B cell (primary cell): ENCODE measurements around the gene SMIM17. TPM values are rescaled to one million over a fixed set of nuclear protein-coding genes. Genes with fewer than 3 reads are reported as not detected.

Source experiments
- ATAC-seq: fragments of 200-7000 bp; cut with Tn5 transposase; one replicate; pipeline ENCODE4 v1.10.0; 2021; ENCODE audit warnings: low read depth, mild to moderate bottlenecking, moderate number of reproducible peaks, moderate library complexity
- CTCF ChIA-PET: fragments of 350-600 bp; sonication (Branson Sonifier 250); formaldehyde crosslinking; loops from one replicate; lab custom pipeline; 2021; ENCODE audit warnings: antibody characterized with exemption, inconsistent platforms; lab: Charles Lee
- POLR2A ChIA-PET: fragments of 350-600 bp; sonication (Branson Sonifier 250); formaldehyde crosslinking; loops from one replicate; lab custom pipeline; 2021; ENCODE audit warnings: antibody characterized with exemption; lab: Charles Lee
- DNase-seq: peaks from one replicate; pipeline ENCODE4 v3.0.0; 2013
- H2AFZ ChIP-seq: 2 replicates; pipeline ENCODE4 v1.6.1; 2012; ENCODE audit warnings: mild to moderate bottlenecking, low read depth, low read length; ENCODE audit not compliant: insufficient read depth, poor library complexity, severe bottlenecking
- H3K27ac ChIP-seq, 2 donors: 1 replicate in 1 of 2; 2 replicates in 1 of 2; pipeline ENCODE4 v1.5.1; 2012 to 2013; ENCODE audit warnings: low read length in 2 of 2, mild to moderate bottlenecking in 2 of 2, moderate library complexity in 1 of 2
- H3K27me3 ChIP-seq, 4 experiments: fragments of 200-600 bp in 1 of 4; sonication (generic) in 1 of 4; replicated peaks in 1 of 4; 1 replicate in 2 of 4; 2 replicates in 2 of 4; pipeline versions ENCODE4 v1.6.1 to v1.7.0; 2013 to 2016; ENCODE audit warnings: low read length in 3 of 4, mild to moderate bottlenecking in 2 of 4, mixed read lengths in 1 of 4, moderate library complexity in 1 of 4; ENCODE audit not compliant: insufficient read depth in 4 of 4, control insufficient read depth in 3 of 4; ENCODE audit errors: control extremely low read depth in 1 of 4
- H3K36me3 ChIP-seq, 2 experiments: replicated peaks in 1 of 2; 1 replicate in 1 of 2; 2 replicates in 1 of 2; pipeline versions ENCODE4 v1.6.1 to v1.7.1; 2013; ENCODE audit warnings: low read length in 1 of 2; ENCODE audit not compliant: insufficient read depth in 2 of 2, control insufficient read depth in 1 of 2; ENCODE audit errors: control extremely low read depth in 1 of 2, extremely low read depth in 1 of 2
- H3K4me1 ChIP-seq, 2 donors: fragments of 200-600 bp in 1 of 2; sonication (generic) in 1 of 2; 1 replicate in 1 of 2; 2 replicates in 1 of 2; pipeline versions ENCODE4 v1.5.1 to v1.6.1; 2013 to 2017; ENCODE audit warnings: low read length in 2 of 2; ENCODE audit not compliant: control insufficient read depth in 2 of 2, insufficient read depth in 2 of 2
- H3K4me2 ChIP-seq: replicated peaks from 2 replicates; pipeline ENCODE3; 2012; ENCODE audit warnings: mild to moderate bottlenecking, low read depth, low read length; ENCODE audit not compliant: poor library complexity, severe bottlenecking
- H3K4me3 ChIP-seq, 5 experiments: fragments of 200-600 bp in 1 of 5; sonication (generic) in 1 of 5; 1 replicate in 3 of 5; 2 replicates in 2 of 5; pipeline versions ENCODE4 v1.5.1 to v1.7.0; 2011 to 2016; ENCODE audit warnings: low read length in 4 of 5, mild to moderate bottlenecking in 4 of 5, low read depth in 2 of 5, control low read depth in 1 of 5, moderate library complexity in 1 of 5; ENCODE audit not compliant: insufficient read depth in 1 of 5; ENCODE audit errors: control extremely low read depth in 1 of 5, extremely low read depth in 1 of 5
- H3K79me2 ChIP-seq: fragments of 200-600 bp; sonication (generic); one replicate; pipeline ENCODE4 v1.6.0; 2016; ENCODE audit warnings: low read length; ENCODE audit not compliant: control insufficient read depth, insufficient read depth
- H3K9ac ChIP-seq: fragments of 200-600 bp; sonication (generic); 2 replicates; pipeline ENCODE4 v1.6.1; 2017; ENCODE audit warnings: mild to moderate bottlenecking, low read length, moderate library complexity
- H3K9me3 ChIP-seq, 3 donors: one replicate each; pipeline versions ENCODE4 v1.6.1 to v1.7.1; 2013; ENCODE audit warnings: low read length in 2 of 3; ENCODE audit not compliant: control insufficient read depth in 2 of 3, insufficient read depth in 1 of 3; ENCODE audit errors: control extremely low read depth in 1 of 3
- H4K20me1 ChIP-seq: 2 replicates; pipeline ENCODE4 v1.6.0; 2012; ENCODE audit warnings: mild to moderate bottlenecking, low read length; ENCODE audit not compliant: insufficient read depth, control insufficient read depth, poor library complexity, severe bottlenecking
- H3K27ac Mint-ChIP-seq: one replicate; pipeline ENCODE4 v1.8.0; 2021; ENCODE audit warnings: mixed read lengths
- H3K27me3 Mint-ChIP-seq: one replicate; pipeline ENCODE4 v1.8.0; 2021; ENCODE audit warnings: mixed read lengths
- H3K4me1 Mint-ChIP-seq: one replicate; pipeline ENCODE4 v1.8.0; 2021; ENCODE audit warnings: mixed read lengths
- H3K4me3 Mint-ChIP-seq: one replicate; pipeline ENCODE4 v1.8.0; 2021; ENCODE audit warnings: mixed read lengths
- H3K9me3 Mint-ChIP-seq: one replicate; pipeline ENCODE4 v1.8.0; 2022; ENCODE audit warnings: mixed read lengths; ENCODE audit not compliant: insufficient read depth
- EZH2 ChIP-seq: IDR thresholded peaks from 2 replicates; pipeline ENCODE4 v1.6.1; 2012; ENCODE audit warnings: borderline replicate concordance, low read depth, mild to moderate bottlenecking, moderate library complexity, low read length; ENCODE audit not compliant: insufficient read depth, poor library complexity, severe bottlenecking
- WGBS: methylation state at CpG from one replicate; pipeline ENCODE4 v1.1.5; 2013; ENCODE audit warnings: missing lambda C conversion rate; ENCODE audit not compliant: insufficient coverage; 5-methylcytosine and 5-hydroxymethylcytosine counted together
- intact Hi-C: fragments of 100-400 bp; cut with micrococcal nuclease; formaldehyde crosslinking; loops from one replicate; pipeline ENCODE4 v1.10.0; 2022
- polyA plus RNA-seq: library from polyadenylated mRNA; depleted of rRNA; stranded (reverse); fragments of >200 nt; gene quantifications from 2 replicates; pipeline ENCODE4 v1.2.3, GENCODE V29; 2012
- total RNA-seq, 2 donors: library from RNA; stranded (reverse); fragments of 120-200 nt in 1 of 2; gene quantifications; 1 replicate in 1 of 2; 2 replicates in 1 of 2; pipeline versions ENCODE4 v1.2.3 to v1.2.4, GENCODE V29; 2013 to 2022
- TF ChIP-seq, protein P1 (sequence below): fragments of 200-600 bp; IDR thresholded peaks from one replicate; pipeline ENCODE4 v1.8.0; 2022; ENCODE audit warnings: antibody characterized with exemption, mild to moderate bottlenecking

Gene SMIM17
- total and polyA plus RNA-seq, 2 donors (not counting 1 experiment from before 2014, with no cell fraction given) = not detected

DNA sequence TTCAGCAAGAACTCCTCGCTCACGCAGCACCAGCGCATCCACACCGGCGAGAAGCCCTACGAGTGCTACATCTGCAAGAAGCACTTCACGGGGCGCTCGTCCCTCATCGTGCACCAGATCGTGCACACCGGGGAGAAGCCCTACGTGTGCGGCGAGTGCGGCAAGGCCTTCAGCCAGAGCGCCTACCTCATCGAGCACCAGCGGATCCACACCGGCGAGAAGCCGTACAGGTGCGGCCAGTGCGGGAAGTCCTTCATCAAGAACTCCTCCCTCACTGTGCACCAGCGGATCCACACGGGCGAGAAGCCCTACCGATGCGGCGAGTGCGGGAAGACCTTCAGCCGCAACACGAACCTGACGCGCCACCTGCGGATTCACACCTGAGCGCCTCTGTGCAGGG is 20.6 kb upstream of the SMIM17 start:
- no peak overlapping the region for H3K27ac ChIP-seq
- Mint-ChIP-seq H3K27me3 (no peaks in the 10 kb centered on the region), H3K27ac (no peak overlapping the region), H3K4me1 (no peaks in the 10 kb centered on the region), H3K4me3 (no peak overlapping the region), H3K9me3 (peaks cover 9% of the 10 kb centered on the region)
- no peak overlapping the region for H3K4me3 ChIP-seq
- H3K4me1 ChIP-seq = no peaks in the 10 kb centered on the region
- intact Hi-C loops = no loop called here
- H2AFZ ChIP-seq = no peak overlapping the region
- DNase-seq (no peak), ATAC-seq (no peak)
- H3K36me3 ChIP-seq = peaks cover 0 to 21% of the 10 kb centered on the region in 2 experiments
- H3K9ac ChIP-seq = no peak overlapping the region
- no peaks in the 10 kb centered on the region for H3K27me3 ChIP-seq
- TF ChIP-seq, protein P1, sequence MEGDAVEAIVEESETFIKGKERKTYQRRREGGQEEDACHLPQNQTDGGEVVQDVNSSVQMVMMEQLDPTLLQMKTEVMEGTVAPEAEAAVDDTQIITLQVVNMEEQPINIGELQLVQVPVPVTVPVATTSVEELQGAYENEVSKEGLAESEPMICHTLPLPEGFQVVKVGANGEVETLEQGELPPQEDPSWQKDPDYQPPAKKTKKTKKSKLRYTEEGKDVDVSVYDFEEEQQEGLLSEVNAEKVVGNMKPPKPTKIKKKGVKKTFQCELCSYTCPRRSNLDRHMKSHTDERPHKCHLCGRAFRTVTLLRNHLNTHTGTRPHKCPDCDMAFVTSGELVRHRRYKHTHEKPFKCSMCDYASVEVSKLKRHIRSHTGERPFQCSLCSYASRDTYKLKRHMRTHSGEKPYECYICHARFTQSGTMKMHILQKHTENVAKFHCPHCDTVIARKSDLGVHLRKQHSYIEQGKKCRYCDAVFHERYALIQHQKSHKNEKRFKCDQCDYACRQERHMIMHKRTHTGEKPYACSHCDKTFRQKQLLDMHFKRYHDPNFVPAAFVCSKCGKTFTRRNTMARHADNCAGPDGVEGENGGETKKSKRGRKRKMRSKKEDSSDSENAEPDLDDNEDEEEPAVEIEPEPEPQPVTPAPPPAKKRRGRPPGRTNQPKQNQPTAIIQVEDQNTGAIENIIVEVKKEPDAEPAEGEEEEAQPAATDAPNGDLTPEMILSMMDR = no peak
- TF ChIP-seq EZH2 = no peak
- CTCF ChIA-PET = no interaction called here
- no peaks in the 10 kb centered on the region for H4K20me1 ChIP-seq
- H3K79me2 ChIP-seq = peaks cover 10% of the 10 kb centered on the region
- H3K9me3 ChIP-seq = peaks cover 0 to 88% (median 36%) of the 10 kb centered on the region in 3 donors
- WGBS = 98% methylated on average over 34 of the region's 37 CpGs
- POLR2A ChIA-PET = no interaction called here
- no peak overlapping the region for H3K4me2 ChIP-seq

GRCh38 chr19:56623006-56623405 is 20.0 kb upstream of the SMIM17 start:
- no peaks in the 10 kb centered on the region for H4K20me1 ChIP-seq
- Mint-ChIP-seq H3K4me1 (no peaks in the 10 kb centered on the region), H3K4me3 (no peak overlapping the region), H3K9me3 (peaks cover 4% of the 10 kb centered on the region), H3K27me3 (no peaks in the 10 kb centered on the region), H3K27ac (no peak overlapping the region)
- H3K27me3 ChIP-seq = no peaks in the 10 kb centered on the region
- H3K36me3 ChIP-seq = peaks cover 0 to 17% of the 10 kb centered on the region in 2 experiments
- POLR2A ChIA-PET = no interaction called here
- H3K4me1 ChIP-seq = no peaks in the 10 kb centered on the region
- intact Hi-C loops = no loop called here
- H2AFZ ChIP-seq = no peak overlapping the region
- CTCF ChIA-PET = no interaction called here
- TF ChIP-seq, protein P1 = no peak
- TF ChIP-seq EZH2 = no peak
- peaks cover 0 to 88% (median 34%) of the 10 kb centered on the region in 3 donors for H3K9me3 ChIP-seq
- no peak overlapping the region for H3K4me3 ChIP-seq
- no peak overlapping the region for H3K9ac ChIP-seq
- 98% methylated on average over 3 of the region's 9 CpGs for WGBS
- H3K4me2 ChIP-seq = no peak overlapping the region
- DNase-seq (no peak), ATAC-seq (no peak)
- H3K27ac ChIP-seq = no peak overlapping the region
- H3K79me2 ChIP-seq = peaks cover 4% of the 10 kb centered on the region
